Heart left ventricle (tissue), 13 donors: Measurements from ENCODE around the gene HSF2BP.

ENCODE experiments used
- CTCF ChIP-seq, 12 donors: fragments of 200-600 bp; sonication (generic) in 4 of 12; IDR thresholded peaks; one replicate each; pipeline versions ENCODE4 v1.5.0 to v1.8.0; 2018 to 2022; ENCODE audit warnings: antibody characterized with exemption in 12 of 12, mild to moderate bottlenecking in 5 of 12
- POLR2A ChIP-seq, 2 donors: fragments of 450-650 bp; IDR thresholded peaks; one replicate each; pipeline ENCODE4 v1.6.1; 2017; ENCODE audit warnings: antibody characterized with exemption in 2 of 2, mild to moderate bottlenecking in 2 of 2, moderate library complexity in 2 of 2
- donor health status: ischemic (EF 13 %, LVEDD 7.1; RV severe dilation, severe dysfunction).
- donor health status: DM: no; HTN: yes; CAD: no.
- donor health status: DM: no; HTN: no; CAD: no.
- donor health status: ischemic (EF 25% LVEDD 6.9; RV normal size, moderate dysfunction).
- donor health status: ischemic (EF 25% LVEDD 5.7; RV mildly dilated, moderate dysfunction).
- donor health status: ischemic (EF 35%, LVEDD 5.7; RV mildly dilated, moderate dysfunction).
- donor health status: nonischemic (EF 11% LVEDD 7.7; RV severe dilation, severe dysfunction).
- donor health status: DM: yes; HTN: yes; CAD: no.
- donor health status: PGD.
- donor health status: ischemic (EF 29% LVEDD 5.4; RV normal size, mild dysfunction).
- donor health status: nonischemic (EF 23%, LVEDD 6.1; RV moderate dilation, normal function).

- TF ChIP-seq CTCF (IDR thresholded peaks at IDR 0.05): no peak
- TF ChIP-seq POLR2A (IDR thresholded peaks at IDR 0.05): no peak
Measured at GRCh38 chr21:43604505-43605204, 54.6 kb downstream of the HSF2BP start.
